Activated CD4-positive, alpha-beta memory T cell treated with anti-CD3 and anti-CD28 coated beads for 36 hours (primary cell): ENCODE data around the gene ZNF383. TPM values are rescaled to one million over a fixed set of nuclear protein-coding genes. Genes with fewer than 3 reads are reported as not detected.

ENCODE experiments used
- total RNA-seq, 2 experiments: library from RNA; stranded (reverse); gene quantifications; one replicate each; pipeline ENCODE4 v1.2.3, GENCODE V29; 2021

Gene ZNF383
- total RNA-seq, 2 experiments from 2014 or later = 7.7 TPM

Other genes starting within 250 kb of the ZNF383 start
- 1 to 10 TPM; 6.5 to 8.7 TPM for gene ZNF420, start 139.8 kb upstream of the ZNF383 start, total RNA-seq
- gene ZNF585A, start 45.5 kb upstream of the ZNF383 start, total RNA-seq = 10 to 100 TPM in 1 of 2 experiments, 1 to 10 TPM in 1; 7.5 to 11.9 TPM
- gene ZNF585B, start 7.7 kb upstream of the ZNF383 start, total RNA-seq = 1 to 10 TPM; 7.5 to 8.9 TPM
- gene ZNF527, start 152.9 kb downstream of the ZNF383 start, total RNA-seq = 1 to 10 TPM; 3.8 to 4.4 TPM
- gene ZNF569, start 249.2 kb downstream of the ZNF383 start, total RNA-seq = 1 to 10 TPM; 5.3 to 7.2 TPM